SJCRH30 (cell line): Measurements from ENCODE around the gene ZNF853. TPM values are rescaled to one million over a fixed set of nuclear protein-coding genes. Genes with fewer than 3 reads are reported as not detected.
"Not testable (repeated sequence)": the region's sequence is repeated elsewhere in the genome, so short reads cannot be mapped to it uniquely, and the experiment has no call there.

Source experiments
- DNase-seq, 2 experiments: peaks; one replicate each; pipeline ENCODE4 v3.0.0-alpha.2; 2015 to 2020
- H3K27ac ChIP-seq: fragments of 250-450 bp; sonication (Bioruptor Pico); 2 replicates; pipeline ENCODE4 v1.5.1; 2020; ENCODE audit warnings: mild to moderate bottlenecking, moderate library complexity
- H3K27me3 ChIP-seq: fragments of 250-450 bp; sonication (Bioruptor Pico); 2 replicates; pipeline ENCODE4 v1.5.1; 2020; ENCODE audit warnings: mild to moderate bottlenecking, moderate library complexity
- H3K36me3 ChIP-seq: fragments of 250-450 bp; sonication (Bioruptor Pico); 2 replicates; pipeline ENCODE4 v1.5.1; 2020; ENCODE audit warnings: mild to moderate bottlenecking, moderate library complexity
- H3K4me1 ChIP-seq: fragments of 250-450 bp; sonication (Bioruptor Pico); 2 replicates; pipeline ENCODE4 v1.5.1; 2020; ENCODE audit warnings: mild to moderate bottlenecking, moderate library complexity
- H3K4me3 ChIP-seq: fragments of 250-450 bp; sonication (Bioruptor Pico); 2 replicates; pipeline ENCODE4 v1.5.1; 2020; ENCODE audit warnings: mild to moderate bottlenecking, moderate library complexity
- H3K9me3 ChIP-seq: fragments of 250-450 bp; sonication (Bioruptor Pico); replicated peaks from 2 replicates; pipeline ENCODE4 v1.5.1; 2020; ENCODE audit warnings: mild to moderate bottlenecking, moderate library complexity
- total RNA-seq: library from RNA; depleted of rRNA; stranded (reverse); fragments of >200 nt; shearing (Covaris generic); gene quantifications from 2 replicates; pipeline ENCODE4 v1.2.3, GENCODE V29; 2014

ZNF853 gene
- total RNA-seq, 1 experiment from 2014 or later: 10.6 TPM

GRCh38 chr7:6618621-6619020 lies 3.2 kb downstream of the ZNF853 start:
- no peak for DNase-seq

GRCh38 chr7:6619961-6620360 lies 4.6 kb downstream of the ZNF853 start:
- no peak overlapping the region for H3K27ac ChIP-seq
- H3K27me3 ChIP-seq: no peaks in the 10 kb centered on the region
- peaks cover 3% of the 10 kb centered on the region; the same call in 1 of the 2 replicates for H3K36me3 ChIP-seq
- H3K4me1 ChIP-seq: peaks cover under 1% of the 10 kb centered on the region; the same call in 1 of the 2 replicates
- H3K9me3 ChIP-seq: no peaks in the 10 kb centered on the region
- DNase-seq: no peak
- no peak overlapping the region for H3K4me3 ChIP-seq

More at GRCh38 chr7:6618621-6619020, 3.2 kb downstream of the ZNF853 start:
- Histone ChIP-seq H3K9me3 (no peaks in the 10 kb centered on the region), H3K27ac (no peak overlapping the region), H3K27me3 (no peaks in the 10 kb centered on the region), H3K36me3 (peaks cover 3% of the 10 kb centered on the region; the same call in 1 of the 2 replicates), H3K4me3 (no peak overlapping the region), H3K4me1 (peaks cover 4% of the 10 kb centered on the region; the same call in 1 of the 2 replicates)

- Histone ChIP-seq H3K4me1 (no peaks in the 10 kb centered on the region), H3K4me3 (no peak overlapping the region), H3K9me3 (no peaks in the 10 kb centered on the region), H3K27me3 (no peaks in the 10 kb centered on the region), H3K36me3 (peaks cover 3% of the 10 kb centered on the region; the same call in 1 of the 2 replicates), H3K27ac (no peak overlapping the region)
- DNase-seq: no peak
Measured at GRCh38 chr7:6621195-6622133, 6.1 kb downstream of the ZNF853 start.

- no peak for DNase-seq
- H3K27me3 ChIP-seq: no peaks in the 10 kb centered on the region
- H3K4me1 ChIP-seq: no peaks in the 10 kb centered on the region
- H3K4me3 ChIP-seq: no peak overlapping the region
- H3K36me3 ChIP-seq: peaks cover 3% of the 10 kb centered on the region; the same call in 1 of the 2 replicates
- H3K9me3 ChIP-seq: no peaks in the 10 kb centered on the region
- no peak overlapping the region for H3K27ac ChIP-seq
Measured at GRCh38 chr7:6622134-6622710, 6.8 kb downstream of the ZNF853 start.

GRCh38 chr7:6623589-6624245 lies 8.3 kb downstream of the ZNF853 start:
- Histone ChIP-seq H3K27ac (no peak overlapping the region), H3K27me3 (no peaks in the 10 kb centered on the region), H3K4me3 (no peak overlapping the region), H3K4me1 (no peaks in the 10 kb centered on the region; the same call in 1 of the 2 replicates), H3K9me3 (no peaks in the 10 kb centered on the region), H3K36me3 (peaks cover 3% of the 10 kb centered on the region; the same call in 1 of the 2 replicates)
- DNase-seq: no peak

GRCh38 chr7:6624246-6624611 lies 8.8 kb downstream of the ZNF853 start:
- peaks cover 3% of the 10 kb centered on the region; the same call in 1 of the 2 replicates for H3K36me3 ChIP-seq
- H3K27me3 ChIP-seq: no peaks in the 10 kb centered on the region
- no peak overlapping the region for H3K4me3 ChIP-seq
- DNase-seq: no peak
- H3K27ac ChIP-seq: no peak overlapping the region
- no peaks in the 10 kb centered on the region for H3K9me3 ChIP-seq
- H3K4me1 ChIP-seq: no peaks in the 10 kb centered on the region; the same call in 1 of the 2 replicates

- no peaks in the 10 kb centered on the region; the same call in 1 of the 2 replicates for H3K4me1 ChIP-seq
- peak; percentile 26 to 53 for DNase-seq
- no peaks in the 10 kb centered on the region for H3K36me3 ChIP-seq
- H3K27me3 ChIP-seq: no peaks in the 10 kb centered on the region
- no peaks in the 10 kb centered on the region for H3K9me3 ChIP-seq
- no peak overlapping the region for H3K4me3 ChIP-seq
- H3K27ac ChIP-seq: no peak overlapping the region
Measured at GRCh38 chr7:6628045-6628444, 12.6 kb downstream of the ZNF853 start.

- Histone ChIP-seq H3K27me3 (no peaks in the 10 kb centered on the region), H3K4me1 (no peaks in the 10 kb centered on the region; the same call in 1 of the 2 replicates), H3K36me3 (no peaks in the 10 kb centered on the region), H3K9me3 (no peaks in the 10 kb centered on the region), H3K27ac (no peak overlapping the region), H3K4me3 (no peak overlapping the region)
- DNase-seq: no peak
Measured at GRCh38 chr7:6630007-6630849, 14.8 kb downstream of the ZNF853 start.

- H3K4me1 ChIP-seq: peaks cover 4% of the 10 kb centered on the region; the same call in 1 of the 2 replicates
- no peak overlapping the region for H3K27ac ChIP-seq
- H3K36me3 ChIP-seq: no peaks in the 10 kb centered on the region
- H3K27me3 ChIP-seq: peaks cover 3% of the 10 kb centered on the region; the same call in 1 of the 2 replicates
- no peak for DNase-seq
- H3K4me3 ChIP-seq: no peak overlapping the region
- no peaks in the 10 kb centered on the region for H3K9me3 ChIP-seq
Measured at GRCh38 chr7:6631605-6632004, 16.2 kb downstream of the ZNF853 start.

- H3K27me3 ChIP-seq: peaks cover 3% of the 10 kb centered on the region; the same call in 1 of the 2 replicates
- H3K27ac ChIP-seq: no peak overlapping the region
- H3K4me1 ChIP-seq: peaks cover 4% of the 10 kb centered on the region; the same call in 1 of the 2 replicates
- DNase-seq: no peak
- H3K36me3 ChIP-seq: peaks cover 3% of the 10 kb centered on the region
- H3K4me3 ChIP-seq: no peak overlapping the region
- H3K9me3 ChIP-seq: no peaks in the 10 kb centered on the region
Measured at GRCh38 chr7:6634021-6634420, 18.6 kb downstream of the ZNF853 start.

GRCh38 chr7:6634971-6635370 lies 19.6 kb downstream of the ZNF853 start:
- H3K36me3 ChIP-seq: peaks cover 12% of the 10 kb centered on the region
- H3K27ac ChIP-seq, H3K4me3 ChIP-seq, H3K9me3 ChIP-seq, H3K27me3 ChIP-seq, H3K4me1 ChIP-seq, DNase-seq: not testable (repeated sequence)

- H3K27ac ChIP-seq: peak within 1 kb of the TSS; percentile 59
- H3K9me3 ChIP-seq: no peaks in the 10 kb centered on the region
- peak; percentile 56 to 62 for DNase-seq
- H3K27me3 ChIP-seq: peaks cover 3% of the 10 kb centered on the region; the same call in 1 of the 2 replicates
- peaks cover 4% of the 10 kb centered on the region; the same call in 1 of the 2 replicates for H3K4me1 ChIP-seq
- H3K4me3 ChIP-seq: peak within 1 kb of the TSS; percentile 98
- H3K36me3 ChIP-seq: peaks cover 27% of the 10 kb centered on the region
Measured at GRCh38 chr7:6636741-6637543, 21.5 kb downstream of the ZNF853 start, which contains the start of gene ZNF316. ZNF316 (plus strand) TSS chr7:6637318; CDS start chr7:6642410, 5,092 bp downstream.
